ENCODE measurements around the gene CXXC4.
A peak's percentile ranks its signal among the peaks of the same experiment; 100 is the strongest.

The CXXC4 gene

DNA sequence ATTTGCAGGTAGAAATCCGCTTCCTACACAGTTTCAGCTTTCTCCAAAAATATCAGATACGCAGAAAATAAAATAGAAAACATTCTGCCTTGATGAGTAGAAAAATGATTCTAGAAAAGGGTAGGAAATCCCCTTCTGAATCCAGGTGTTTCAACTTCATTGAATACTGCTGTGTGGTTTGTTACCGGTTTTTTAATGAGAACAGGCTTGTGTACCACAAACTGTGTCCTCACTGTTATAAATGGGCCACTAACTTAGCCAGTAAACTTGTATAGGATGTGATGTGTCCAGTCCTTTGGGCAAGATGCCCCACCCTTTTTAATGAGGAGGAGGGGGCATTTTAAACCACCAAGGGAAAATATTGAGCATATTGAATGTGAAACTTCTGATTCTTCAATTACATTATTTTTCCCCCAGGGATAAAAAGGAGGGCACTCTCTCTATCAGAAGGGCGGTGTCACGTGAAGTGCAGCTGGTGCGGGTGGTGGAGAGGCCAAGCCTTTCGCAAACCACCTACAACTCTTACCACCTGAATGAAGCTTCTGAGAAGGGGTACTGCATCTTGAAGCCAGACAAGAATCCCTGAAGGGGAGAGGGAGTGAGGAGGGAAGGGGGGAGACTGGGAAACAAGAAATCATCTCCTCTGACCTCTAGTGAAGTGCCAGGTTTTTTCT is 4.5 kb downstream of the CXXC4 start:
- TF ChIP-seq, protein P1, sequence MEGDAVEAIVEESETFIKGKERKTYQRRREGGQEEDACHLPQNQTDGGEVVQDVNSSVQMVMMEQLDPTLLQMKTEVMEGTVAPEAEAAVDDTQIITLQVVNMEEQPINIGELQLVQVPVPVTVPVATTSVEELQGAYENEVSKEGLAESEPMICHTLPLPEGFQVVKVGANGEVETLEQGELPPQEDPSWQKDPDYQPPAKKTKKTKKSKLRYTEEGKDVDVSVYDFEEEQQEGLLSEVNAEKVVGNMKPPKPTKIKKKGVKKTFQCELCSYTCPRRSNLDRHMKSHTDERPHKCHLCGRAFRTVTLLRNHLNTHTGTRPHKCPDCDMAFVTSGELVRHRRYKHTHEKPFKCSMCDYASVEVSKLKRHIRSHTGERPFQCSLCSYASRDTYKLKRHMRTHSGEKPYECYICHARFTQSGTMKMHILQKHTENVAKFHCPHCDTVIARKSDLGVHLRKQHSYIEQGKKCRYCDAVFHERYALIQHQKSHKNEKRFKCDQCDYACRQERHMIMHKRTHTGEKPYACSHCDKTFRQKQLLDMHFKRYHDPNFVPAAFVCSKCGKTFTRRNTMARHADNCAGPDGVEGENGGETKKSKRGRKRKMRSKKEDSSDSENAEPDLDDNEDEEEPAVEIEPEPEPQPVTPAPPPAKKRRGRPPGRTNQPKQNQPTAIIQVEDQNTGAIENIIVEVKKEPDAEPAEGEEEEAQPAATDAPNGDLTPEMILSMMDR (IDR thresholded peaks at IDR 0.05; ENCODE audit: insufficient read depth, missing control alignments): no peak
- peak; percentile 51 for FAIRE-seq
- no peak for DNase-seq (ENCODE audit: insufficient read length, low spot score)

DNA sequence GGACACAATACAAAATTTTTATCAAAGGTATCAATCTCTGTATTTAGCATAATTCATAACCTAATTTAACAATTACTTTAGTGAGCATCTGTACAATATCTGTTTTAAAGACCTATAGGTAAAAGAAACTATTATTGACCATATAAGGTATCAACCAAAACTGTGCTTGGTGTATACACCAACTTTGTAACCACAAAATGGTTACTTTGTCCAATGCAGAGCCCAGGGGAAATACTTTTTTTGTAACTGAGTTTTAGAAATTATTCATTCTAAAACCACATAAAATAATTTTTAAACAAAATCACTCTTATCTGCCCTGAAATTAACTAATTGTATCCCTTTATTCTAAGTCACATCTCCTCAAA is 5.0 kb downstream of the CXXC4 start:
- TF ChIP-seq, protein P1 (IDR thresholded peaks at IDR 0.05; ENCODE audit: insufficient read depth, missing control alignments): no peak
- FAIRE-seq (no peak), DNase-seq (ENCODE audit: insufficient read length, low spot score) (no peak)

DNA sequence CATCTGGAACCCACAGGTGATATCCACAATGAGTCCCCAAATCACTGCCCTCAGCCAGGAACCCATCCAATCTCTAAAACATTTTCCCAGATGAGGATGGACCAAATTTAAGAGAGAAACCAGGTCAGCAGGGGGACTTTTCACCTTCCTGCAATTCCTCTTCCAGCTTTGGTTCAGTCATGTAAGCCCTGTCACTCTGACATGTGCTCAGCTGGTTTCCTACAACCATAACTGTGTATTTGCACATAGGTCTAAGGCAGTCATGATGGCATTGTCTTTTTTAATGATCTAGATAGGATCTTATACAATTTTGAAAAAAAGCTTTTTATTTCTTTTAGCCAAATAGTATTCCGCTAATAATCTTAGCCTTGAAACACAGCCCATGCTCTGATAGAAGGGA is 6.5 kb downstream of the CXXC4 start:
- TF ChIP-seq, protein P1 (IDR thresholded peaks at IDR 0.05; ENCODE audit: insufficient read depth, missing control alignments): no peak
- DNase-seq (ENCODE audit: insufficient read length, low spot score): no peak
- no peak for FAIRE-seq

DNA sequence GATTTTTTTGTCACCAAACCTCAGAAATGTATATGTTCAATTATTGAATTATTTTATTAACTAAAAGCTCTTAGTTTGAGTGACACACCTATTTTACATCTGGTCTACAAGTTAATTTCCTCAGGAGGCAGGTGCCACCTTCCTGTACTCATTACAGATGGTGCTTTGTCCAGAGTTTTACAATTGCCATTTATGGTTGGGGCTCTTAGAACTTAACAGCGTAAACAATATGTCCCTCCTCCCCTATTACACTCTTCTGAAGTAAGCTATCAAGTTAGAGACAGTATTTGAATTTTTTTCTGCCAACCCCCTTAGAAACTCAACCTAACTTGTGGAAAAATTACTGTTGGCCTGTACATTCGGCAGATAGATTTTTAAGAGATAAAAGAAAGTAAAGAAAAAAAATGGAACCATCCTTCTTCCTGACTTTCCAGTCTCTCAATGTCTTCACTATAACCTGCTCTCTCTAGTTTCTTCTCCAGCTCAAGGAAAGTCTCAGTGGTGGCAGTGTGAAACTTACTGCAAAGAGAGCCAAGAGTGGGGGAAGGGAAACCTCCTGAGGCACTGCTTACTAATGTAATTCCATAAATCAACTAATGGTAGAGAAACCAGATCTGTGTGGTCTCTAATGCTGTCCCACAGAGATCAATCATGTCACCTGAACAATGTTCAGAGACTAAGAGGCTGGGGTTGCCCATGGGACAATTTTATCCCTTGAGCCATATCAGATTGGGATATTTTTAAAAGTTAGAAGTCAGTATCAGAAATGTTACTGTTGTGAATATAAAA is 7.8 kb downstream of the CXXC4 start:
- TF ChIP-seq, protein P1 (IDR thresholded peaks at IDR 0.05; ENCODE audit: insufficient read depth, missing control alignments): no peak
- FAIRE-seq: peak; percentile 63
- no peak for DNase-seq (ENCODE audit: insufficient read length, low spot score)

DNA sequence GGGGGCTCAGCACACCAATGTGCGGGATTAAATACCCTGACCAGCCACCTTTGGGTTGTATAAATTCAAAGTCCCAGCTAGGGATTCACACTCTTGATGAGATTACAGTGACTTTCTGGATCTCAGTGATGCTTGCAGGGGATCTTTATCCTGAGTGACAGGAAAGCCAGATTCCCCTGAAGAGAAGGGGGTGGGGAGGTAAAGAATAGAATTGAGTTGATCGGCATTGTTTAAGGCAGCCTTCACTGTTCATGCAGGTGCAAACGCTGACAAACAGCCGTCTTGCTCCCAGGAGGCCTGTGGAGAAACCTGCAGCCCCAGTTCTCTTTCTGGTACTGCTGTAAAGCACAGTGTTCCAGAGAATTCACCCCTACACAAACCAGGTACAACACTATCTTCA is 19.0 kb downstream of the CXXC4 start:
- TF ChIP-seq, protein P1 (IDR thresholded peaks at IDR 0.05; ENCODE audit: insufficient read depth, missing control alignments): no peak
- FAIRE-seq (peak; percentile 70), DNase-seq (ENCODE audit: insufficient read length, low spot score) (no peak)

DNA sequence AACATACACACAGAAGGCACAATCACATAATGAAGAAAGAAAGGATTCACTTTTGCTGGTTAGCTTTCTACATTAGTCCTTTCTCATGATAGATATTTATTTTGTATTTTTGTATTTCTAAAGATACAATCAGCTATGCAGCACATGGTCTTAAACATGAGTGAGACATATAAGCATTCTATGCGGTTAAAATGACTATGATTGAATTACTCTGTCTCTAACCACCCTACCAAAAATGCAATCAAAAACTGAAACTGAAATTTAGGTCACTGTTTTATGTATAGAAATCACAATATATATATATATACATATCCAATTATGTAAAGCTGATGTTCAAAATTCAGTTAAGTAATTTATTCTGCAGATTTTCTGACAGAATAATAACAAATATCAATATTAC is 21.9 kb downstream of the CXXC4 start:
- FAIRE-seq: no peak
- TF ChIP-seq, protein P1 (IDR thresholded peaks at IDR 0.05; ENCODE audit: insufficient read depth, missing control alignments): no peak
- DNase-seq (ENCODE audit: insufficient read length, low spot score): no peak

DNA sequence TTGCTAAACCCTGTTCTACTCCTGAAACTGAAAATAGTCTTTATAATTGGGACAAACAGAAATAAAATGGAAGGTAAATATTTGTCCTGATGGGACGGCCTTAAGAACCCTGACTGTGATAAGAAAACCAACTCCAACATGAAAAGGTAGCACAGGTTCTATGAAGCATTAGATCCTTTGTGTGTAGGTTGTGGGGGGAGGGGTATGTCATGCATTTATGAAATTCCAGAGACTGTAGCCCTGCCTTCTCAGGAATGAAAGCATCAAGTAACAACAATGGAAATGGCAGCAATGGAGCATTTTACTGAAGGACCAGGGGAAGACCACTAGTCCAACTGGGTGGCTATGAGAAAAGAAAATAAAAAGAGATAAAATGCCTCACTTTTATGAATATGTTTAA is 23.9 kb downstream of the CXXC4 start:
- DNase-seq (ENCODE audit: insufficient read length, low spot score): no peak
- TF ChIP-seq, protein P1 (IDR thresholded peaks at IDR 0.05; ENCODE audit: insufficient read depth, missing control alignments): no peak
- FAIRE-seq: no peak
